Measurements from ENCODE around the gene CYP4F2.
"Not testable (repeated sequence)": the region's sequence is repeated elsewhere in the genome, so short reads cannot be mapped to it uniquely, and the experiment has no call there.

CYP4F2 gene, protein sequence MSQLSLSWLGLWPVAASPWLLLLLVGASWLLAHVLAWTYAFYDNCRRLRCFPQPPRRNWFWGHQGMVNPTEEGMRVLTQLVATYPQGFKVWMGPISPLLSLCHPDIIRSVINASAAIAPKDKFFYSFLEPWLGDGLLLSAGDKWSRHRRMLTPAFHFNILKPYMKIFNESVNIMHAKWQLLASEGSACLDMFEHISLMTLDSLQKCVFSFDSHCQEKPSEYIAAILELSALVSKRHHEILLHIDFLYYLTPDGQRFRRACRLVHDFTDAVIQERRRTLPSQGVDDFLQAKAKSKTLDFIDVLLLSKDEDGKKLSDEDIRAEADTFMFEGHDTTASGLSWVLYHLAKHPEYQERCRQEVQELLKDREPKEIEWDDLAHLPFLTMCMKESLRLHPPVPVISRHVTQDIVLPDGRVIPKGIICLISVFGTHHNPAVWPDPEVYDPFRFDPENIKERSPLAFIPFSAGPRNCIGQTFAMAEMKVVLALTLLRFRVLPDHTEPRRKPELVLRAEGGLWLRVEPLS

DNA sequence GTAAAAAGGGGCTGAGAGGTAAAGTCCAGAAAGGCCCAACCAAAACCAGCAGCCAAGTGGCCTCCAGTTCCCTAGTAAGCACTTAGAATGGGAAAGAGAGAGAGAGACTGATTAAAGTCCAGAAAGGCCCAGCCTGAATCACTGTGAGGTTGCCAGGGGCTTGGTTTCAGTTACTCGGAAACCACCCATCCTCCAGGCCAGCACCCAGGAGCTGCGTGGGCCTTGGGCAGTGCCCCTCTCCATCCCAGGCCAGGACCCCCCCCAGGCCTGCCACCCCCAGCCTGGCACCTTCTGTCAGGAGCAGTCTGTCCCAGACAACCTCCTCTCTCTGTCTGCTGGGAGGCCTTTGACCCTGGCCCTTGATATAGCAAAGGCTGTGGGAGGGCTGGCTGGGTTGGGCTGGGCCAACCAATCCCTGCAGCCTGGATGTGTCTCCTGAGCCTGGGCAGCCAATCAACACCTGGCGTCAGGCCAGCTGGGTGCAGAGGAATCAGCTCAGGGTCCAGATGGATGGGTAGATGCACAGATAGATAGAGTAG lies at the start of gene CYP4F2:
CYP4F2 (minus strand) TSS at position 337 of the 539 bp plus-strand sequence. CDS start 463 bp downstream, outside the sequence.
- DNase-seq (ENCODE audit: low read depth), result no peak

DNA sequence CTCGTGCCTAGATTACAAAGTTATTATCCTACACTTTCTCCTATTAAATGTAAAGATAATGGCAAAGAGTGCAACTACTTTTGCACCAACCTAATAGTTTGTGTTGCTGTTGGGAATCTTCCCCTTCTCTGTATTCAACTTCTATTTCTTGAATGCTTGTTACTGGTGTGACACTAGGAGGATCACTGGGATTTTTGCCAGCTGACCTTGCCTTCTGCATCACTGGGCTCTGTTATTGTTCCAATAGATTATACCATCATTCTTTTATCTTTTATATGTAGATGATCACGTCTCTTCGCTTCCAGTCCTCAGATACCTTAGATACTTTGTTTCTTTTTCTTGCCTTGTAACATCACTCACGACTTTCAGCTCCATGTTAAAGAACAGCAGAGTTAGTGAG lies 47.4 kb upstream of the CYP4F2 start:
- DNase-seq (ENCODE audit: low read depth), result no peak

DNA sequence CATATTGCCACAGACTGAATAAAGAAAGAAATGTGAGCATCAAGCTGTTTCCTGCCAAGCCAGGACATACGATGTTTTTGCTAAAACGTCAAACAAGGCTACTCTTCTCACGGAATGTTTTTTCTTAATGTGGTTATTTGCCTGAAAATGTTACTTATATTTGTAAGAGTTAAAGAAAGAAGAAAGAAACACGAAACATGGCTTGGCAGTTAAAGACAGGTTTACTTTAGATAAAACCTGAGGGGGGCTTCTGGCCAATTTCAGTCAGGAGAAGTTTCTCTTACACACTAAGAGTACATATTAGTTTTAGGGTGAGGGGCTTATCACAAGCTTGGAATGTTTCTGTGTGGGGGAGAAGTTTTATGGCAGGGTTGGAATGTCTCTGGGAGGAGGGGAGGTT lies 46.5 kb upstream of the CYP4F2 start:
- no peak for DNase-seq (ENCODE audit: low read depth)

DNA sequence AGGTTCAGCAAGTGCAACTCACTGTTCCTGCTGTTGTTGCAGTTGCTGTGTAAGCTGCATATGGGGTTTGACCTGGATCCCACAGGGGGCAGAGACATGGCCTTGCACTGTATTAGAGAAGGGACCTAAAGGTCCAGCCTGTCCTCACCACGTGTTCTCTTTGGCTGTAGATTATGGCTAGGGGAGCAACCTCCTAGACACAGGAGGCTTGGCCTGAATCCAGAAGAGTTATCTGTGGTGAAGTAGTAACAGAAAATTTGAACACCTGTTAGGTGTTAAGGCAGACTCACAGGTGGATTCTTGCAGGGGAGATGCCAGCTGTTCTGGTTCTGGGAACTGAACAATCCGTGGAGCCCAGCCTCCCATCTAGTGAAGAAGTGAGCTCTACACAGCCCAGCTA lies 39.9 kb upstream of the CYP4F2 start:
- DNase-seq (ENCODE audit: low read depth), result no peak

DNA sequence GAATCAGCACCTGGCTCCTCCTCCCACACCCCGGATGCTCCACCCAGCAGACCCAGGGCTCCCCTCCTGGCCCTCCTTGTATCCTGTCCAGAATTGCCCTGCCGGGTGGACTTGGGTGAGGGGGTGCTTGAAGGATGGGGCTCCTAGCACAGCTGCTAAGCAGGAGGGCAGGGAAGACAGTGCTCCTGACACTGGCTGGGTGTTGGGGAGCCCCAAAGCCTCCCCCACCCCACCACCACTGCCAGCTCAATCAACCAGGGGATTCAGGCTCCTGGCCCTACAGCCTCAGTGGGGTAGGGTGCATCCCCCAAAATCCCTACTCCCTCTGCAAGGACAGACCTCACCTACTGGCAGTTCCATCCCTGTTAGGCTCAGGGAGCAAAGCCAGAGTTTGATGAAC lies 39.1 kb upstream of the CYP4F2 start:
- DNase-seq (ENCODE audit: low read depth), result no peak

DNA sequence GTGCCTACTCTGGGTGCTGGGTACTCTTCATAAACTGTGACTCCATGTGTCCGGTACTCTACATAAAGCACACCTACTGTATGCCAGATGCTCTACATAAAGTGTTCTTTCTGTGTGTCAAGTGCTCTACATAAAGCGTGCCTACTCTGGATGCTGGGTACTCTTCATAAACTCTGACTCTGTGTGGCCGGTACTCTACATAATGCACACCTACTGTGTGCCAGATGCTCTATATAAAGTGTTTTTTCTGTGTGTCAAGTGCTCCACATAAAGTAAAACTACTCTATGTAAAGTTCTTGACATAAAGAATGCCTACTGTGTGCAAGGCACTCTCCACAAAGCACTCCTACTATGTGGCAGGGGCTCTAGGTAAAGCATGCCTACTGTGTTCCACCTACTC lies 38.3 kb upstream of the CYP4F2 start:
- no peak for DNase-seq (ENCODE audit: low read depth)

DNA sequence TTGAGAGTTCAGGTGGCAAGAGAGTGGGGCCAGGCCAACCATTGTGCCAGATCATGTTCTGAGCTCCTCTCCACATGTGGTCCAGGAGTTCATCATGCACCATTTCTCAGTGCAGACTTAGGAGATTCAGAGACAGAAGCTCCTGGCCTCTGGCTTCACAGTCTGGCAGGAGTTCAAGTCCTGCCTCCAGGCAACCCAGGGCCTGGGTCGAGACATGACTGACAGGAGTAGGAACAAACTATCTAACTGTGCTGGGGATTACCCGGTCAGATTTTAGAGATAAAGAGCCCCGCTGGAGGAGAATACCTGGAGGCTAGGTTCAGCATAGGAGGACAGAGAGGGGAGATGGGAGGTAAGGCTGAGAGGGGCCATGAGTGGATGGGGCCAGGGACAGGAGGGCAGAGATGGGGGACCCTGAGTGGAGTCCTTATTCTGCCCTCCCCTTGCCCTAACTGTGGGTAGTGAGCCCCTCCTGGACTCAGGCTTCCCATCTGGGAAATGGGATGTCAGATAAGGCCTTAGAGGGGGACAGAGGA lies 37.4 kb upstream of the CYP4F2 start:
- DNase-seq (ENCODE audit: low read depth), result no peak

DNA sequence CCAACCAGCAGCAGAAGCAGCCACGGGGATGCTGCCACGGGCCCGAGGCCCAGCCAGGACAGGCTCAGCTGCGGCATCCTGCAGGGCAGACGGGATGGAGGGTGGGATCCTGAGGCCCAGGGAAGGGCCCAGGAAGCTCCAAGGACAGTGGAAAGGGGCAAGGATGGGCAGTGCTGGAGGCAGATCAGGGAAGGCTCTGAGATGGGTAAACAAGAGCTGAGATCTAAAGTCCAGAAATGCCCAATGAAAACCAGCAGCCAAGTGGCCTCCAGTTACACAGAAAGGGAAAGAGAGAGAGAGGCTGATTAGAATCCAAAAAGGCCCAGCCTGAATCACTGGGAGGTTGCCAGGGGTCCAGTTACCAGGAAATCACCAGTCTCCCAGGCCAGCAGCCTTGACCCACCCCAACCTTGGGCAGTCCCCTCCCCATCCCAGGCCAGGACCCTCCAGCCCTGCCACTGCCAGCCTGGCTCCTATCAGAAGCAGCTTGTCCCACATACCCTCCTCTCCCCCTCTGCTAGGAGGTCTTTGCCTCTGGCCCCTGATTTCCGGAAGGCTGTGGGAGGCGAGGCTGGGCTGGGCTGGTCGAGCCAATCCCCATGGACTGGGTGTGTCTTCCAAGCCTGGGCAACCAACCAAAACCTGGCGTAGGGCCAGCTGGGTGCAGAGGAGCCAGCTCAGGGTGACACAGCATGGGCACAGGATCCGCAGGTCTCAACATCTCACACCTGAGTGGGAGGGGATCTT lies 36.6 kb upstream of the CYP4F2 start, which contains the start of gene CYP4F11:
CYP4F11 (minus strand) TSS at position 198 of the 747 bp plus-strand sequence; CDS start at position 77, 121 bp downstream.
- DNase-seq (ENCODE audit: low read depth), result no peak

DNA sequence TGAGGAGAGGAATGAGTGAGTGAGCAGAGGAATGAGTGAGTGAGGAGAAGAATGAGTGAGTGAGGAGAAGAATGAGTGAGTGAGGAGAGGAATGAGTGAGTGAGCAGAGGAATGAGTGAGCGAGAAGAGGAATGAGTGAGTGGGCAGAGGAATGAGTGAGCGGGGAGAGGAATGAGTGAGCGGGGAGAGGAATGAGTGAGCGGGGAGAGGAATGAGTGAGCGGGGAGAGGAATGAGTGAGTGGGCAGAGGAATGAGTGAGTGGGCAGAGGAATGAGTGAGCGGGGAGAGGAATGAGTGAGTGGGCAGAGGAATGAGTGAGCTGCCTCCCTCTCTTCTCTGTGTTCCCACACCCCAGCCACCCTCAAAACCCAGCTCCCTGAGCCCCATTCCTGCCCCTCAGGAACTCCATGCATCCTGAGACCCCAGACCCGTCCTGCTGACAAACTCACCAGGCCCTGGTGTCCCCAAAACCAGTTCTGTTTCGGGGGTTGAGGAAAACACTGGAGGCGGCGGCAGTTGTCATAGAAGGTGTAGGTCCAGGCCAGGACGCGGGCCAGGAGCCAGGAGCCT lies 36.0 kb upstream of the CYP4F2 start:
- DNase-seq (ENCODE audit: low read depth), result not testable (repeated sequence)

DNA sequence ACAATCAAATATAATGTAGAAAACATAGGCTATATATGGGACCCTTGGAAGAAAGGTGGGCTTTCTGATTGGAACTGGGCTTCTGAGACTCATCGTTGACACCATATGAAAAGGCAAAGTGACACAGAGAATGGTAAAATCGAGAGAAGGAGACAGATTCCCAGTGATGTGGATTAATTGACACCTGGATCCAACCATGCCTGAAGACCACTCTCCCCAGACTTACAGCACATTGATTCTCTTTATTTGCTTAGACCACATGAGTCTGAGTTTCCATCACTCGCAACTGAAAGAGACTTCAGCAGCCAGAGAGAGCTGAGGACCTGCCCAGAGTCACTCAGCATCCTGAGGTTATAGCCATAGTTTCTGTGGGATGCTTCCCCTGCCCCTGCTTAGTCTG lies 30.4 kb upstream of the CYP4F2 start:
- no peak for DNase-seq (ENCODE audit: low read depth)

DNA sequence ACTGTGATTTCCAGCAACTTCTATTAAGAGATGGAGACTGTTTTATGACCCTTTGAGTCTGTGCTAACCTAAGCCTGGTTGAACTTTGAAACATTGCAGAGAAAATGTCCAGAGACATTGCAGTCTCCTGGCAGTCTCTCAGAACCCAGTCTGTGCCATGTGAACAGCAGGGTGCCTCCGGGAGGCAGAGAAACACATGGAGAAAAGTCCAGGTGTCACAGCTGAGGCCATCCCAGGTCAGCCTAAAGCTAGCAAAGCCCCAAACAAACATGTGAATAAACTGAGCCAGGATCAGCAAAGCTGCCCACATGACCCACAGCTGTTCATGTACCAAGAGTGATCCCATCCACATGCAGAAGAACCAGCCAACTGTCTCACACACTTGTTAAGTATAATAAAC lies 28.6 kb upstream of the CYP4F2 start:
- DNase-seq (ENCODE audit: low read depth), result no peak

DNA sequence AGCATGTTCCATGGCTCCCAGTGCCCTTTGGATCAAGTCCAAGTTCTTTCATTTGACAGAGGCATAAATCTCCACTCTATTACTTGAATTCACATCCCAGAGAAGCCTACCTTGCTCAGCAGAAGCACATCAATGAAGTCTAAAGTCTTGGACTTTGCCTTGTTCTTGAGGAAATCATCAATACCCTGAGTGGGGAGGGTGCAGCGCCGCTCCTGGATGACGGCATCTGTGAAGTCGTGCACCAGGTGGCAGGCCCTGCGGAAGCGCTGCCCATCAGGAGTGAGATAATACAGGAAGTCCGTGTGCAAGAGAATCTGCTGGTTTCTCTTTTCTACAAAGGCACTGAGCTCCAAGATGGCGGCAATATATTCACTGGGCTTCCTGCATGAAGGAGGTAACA lies 25.8 kb upstream of the CYP4F2 start:
- no peak for DNase-seq (ENCODE audit: low read depth)

DNA sequence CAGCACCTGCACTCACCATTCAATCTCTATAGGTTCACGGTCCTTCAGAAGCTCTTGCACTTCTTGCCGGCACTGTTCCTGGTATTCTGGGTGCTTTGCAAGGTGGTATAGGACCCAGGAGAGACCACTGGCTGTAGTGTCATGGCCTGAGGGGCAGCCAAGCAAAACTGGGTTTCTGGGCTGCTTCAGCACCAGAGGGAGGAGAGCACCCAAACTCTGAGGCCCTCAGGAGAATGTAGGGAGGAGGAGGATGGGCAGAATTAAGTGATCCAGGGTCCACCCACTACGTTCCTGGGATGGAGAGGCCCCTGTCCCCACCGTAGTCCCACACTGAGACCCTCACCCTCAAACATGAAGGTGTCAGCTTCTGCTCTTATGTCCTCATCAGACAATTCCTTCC lies 24.1 kb upstream of the CYP4F2 start:
- DNase-seq (ENCODE audit: low read depth), result no peak

DNA sequence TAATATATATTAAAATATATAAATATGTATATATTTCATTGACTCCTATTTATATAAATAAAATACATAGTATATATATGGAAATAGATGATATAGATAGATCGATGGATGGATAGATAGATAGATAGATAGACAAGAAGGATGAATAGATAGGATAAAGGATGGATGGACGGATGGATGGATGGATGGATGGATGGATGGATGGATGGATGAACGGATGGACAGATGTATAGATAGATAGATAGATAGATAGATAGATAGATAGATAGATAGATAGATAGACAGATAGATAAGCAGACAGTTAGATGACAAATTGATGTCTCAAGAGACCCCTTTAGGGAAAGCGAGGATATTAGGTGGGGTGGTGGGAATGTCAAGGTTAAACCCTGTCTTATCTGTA lies 21.4 kb upstream of the CYP4F2 start:
- no peak for DNase-seq (ENCODE audit: low read depth)

DNA sequence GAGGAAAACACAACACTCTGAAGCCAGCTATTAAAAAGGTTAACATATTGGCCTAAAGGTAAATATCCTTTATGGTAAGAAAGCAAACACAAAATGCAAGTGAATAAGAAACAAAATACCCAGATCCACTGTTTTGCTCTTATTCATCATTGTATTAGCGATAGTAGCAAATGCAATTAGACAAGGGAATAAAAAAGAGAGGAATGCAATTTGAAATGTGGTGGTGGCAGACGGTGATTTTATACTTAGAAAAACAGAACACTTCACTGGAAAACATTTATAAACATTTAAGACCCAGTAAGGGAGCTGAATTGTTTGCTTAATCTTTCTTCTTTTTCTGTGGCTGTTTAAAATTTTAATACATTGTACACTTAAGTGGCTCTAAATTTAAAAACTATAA lies 17.2 kb upstream of the CYP4F2 start:
- no peak for DNase-seq (ENCODE audit: low read depth)

DNA sequence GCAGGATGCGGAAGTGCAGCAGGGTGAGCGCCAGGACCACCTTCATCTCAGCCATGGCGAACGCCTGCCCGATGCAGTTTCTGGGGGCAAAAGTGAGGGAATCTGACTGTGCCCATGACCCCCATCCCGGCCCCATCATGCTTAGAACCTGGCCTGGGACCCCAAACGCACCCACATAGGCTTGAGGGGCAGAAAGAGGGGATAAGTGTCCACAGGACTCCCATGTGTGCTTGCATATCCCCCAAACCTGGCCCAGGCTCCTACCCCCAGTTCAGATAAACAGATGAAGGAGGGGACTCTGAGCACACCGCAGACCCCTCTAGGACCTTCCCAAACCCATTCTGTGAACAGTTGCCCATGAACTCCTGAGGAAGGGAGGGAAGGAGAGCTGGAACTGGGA lies 16.0 kb upstream of the CYP4F2 start:
- no peak for DNase-seq (ENCODE audit: low read depth)

DNA sequence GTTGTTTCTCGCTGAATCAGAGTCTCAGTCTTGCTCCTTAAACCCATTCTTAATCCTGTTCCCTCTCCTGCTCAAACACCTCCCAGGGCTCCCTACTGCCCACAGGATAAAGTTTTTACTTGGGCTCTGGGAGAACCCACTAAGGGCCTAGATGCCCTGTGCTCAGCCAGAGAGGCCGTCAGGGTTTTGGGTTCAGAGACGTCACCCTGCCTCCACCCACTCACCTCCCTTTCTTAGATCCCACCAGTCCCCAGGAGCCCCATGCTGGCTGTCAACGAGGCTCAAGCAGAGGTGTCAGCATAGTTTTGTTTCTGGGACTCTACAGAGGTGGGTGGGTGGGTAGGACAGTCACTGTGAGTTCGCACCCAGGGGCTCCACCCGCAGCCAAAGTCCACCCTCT lies 15.5 kb upstream of the CYP4F2 start:
- no peak for DNase-seq (ENCODE audit: low read depth)

DNA sequence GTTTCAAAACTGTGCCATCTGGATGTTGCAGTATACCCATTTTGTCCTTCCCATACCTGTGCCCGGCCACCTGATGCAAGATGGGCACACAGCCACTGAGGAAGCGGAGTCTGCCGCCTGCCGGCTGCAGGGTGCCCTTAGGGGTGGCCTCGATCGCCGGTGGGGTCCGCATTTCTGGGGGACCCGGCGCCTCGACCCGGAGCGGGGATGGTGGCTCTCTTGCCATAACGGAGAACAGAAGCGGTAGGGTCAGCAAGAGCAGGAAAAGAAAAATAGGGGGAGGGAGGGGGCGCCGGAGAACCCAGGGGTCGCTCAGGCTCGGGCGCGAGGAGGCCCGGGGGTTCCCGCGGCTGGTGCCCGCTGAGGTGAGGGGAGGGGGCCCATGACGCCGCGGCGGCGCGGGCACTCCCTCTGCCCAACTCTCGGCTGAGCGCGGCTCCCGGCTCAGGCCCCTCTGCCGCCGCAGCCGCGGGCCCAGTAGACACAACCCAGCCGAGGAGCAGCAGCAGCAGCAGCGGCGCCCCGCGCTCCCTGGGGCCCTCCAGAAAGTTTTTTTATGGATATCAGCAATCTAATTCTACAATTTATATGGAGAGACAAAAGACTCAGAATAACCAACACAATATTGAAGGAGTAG lies 13.8 kb upstream of the CYP4F2 start:
- DNase-seq (ENCODE audit: low read depth), result no peak

DNA sequence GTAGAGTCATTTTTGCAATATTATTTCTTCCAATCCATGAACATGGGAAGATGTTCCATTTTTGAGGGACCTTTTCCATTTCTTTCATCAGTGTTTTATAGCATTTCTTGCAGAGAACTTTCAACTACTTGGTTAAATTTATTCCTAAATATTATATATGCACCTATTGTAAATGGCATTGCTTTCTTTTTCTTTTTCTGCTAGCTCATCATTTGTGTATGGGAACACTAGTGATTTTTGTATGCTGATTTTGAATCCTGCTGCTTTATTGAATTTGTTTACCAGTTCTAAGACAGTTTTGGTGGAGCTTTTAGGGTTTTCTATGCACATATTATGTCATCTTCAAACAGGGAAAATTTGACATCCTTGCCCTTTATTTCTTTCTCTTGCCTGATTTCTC lies 7.2 kb upstream of the CYP4F2 start:
- no peak for DNase-seq (ENCODE audit: low read depth)

DNA sequence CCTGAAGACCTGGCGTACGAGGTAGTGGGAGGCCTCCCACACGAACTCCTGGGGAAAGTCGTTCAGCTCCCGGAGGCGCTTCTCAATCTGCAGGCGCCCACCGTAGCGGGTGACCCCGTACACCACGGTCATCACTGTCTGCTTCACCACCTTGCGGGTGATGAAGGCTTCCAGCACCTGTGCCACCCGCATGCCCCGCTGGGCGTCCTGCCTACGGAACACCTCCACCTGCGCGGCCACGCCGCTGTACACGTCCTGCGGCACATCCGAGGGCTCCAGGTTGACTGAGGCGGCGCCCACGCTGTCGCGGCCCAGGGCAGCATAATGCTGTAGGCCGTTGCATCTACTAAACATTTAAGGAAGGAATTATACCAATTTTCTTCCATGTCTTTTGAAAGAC lies 5.0 kb upstream of the CYP4F2 start:
- DNase-seq (ENCODE audit: low read depth), result not testable (repeated sequence)

DNA sequence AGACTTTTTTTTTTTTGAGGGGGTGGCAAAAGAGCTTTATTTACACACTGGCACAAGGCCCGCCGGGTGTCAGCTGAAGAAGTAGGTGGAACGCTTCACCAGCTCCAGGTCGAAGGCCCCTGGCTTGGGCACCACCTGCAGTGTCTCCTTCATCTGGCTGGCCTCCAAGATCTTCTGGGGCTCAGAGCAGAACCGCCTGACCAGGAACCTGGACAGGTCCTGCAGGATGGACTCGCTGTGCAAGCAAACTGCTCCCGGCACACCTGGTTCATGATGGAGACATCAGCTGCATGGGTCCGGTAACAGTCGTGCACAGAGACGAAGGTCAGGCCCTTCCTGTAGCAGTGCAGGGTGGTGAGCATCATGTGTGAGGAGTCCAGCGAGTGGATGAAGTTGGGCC lies 4.4 kb upstream of the CYP4F2 start:
- no peak for DNase-seq (ENCODE audit: low read depth)

DNA sequence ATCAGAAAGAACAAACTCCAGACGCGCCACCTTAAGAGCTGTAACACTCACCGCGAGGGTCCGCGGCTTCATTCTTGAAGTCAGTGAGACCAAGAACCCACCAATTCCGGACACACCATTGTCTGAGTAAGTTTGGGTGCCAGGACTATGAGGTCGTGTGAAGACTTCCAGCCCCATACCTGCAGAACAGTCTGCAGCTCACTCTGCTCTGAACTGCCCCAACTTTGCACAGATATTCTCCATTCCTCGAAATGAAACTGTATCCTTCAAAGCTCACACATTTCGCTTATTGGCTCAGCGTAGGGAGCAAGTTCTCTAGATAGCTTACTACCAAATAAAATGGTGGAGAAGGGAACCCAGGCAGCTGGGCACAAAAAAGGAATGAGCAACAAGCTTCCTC lies 2.6 kb upstream of the CYP4F2 start:
- no peak for DNase-seq (ENCODE audit: low read depth)

All from stimulated activated CD8-positive, alpha-beta memory T cell treated with anti-CD3 and anti-CD28 coated beads, Interleukin-12 subunit alpha, Interleukin-12 subunit beta, amount 100 ng/mL, for 4 hours (primary cell).